Measurements from ENCODE around the gene CCDC78.

DNA sequence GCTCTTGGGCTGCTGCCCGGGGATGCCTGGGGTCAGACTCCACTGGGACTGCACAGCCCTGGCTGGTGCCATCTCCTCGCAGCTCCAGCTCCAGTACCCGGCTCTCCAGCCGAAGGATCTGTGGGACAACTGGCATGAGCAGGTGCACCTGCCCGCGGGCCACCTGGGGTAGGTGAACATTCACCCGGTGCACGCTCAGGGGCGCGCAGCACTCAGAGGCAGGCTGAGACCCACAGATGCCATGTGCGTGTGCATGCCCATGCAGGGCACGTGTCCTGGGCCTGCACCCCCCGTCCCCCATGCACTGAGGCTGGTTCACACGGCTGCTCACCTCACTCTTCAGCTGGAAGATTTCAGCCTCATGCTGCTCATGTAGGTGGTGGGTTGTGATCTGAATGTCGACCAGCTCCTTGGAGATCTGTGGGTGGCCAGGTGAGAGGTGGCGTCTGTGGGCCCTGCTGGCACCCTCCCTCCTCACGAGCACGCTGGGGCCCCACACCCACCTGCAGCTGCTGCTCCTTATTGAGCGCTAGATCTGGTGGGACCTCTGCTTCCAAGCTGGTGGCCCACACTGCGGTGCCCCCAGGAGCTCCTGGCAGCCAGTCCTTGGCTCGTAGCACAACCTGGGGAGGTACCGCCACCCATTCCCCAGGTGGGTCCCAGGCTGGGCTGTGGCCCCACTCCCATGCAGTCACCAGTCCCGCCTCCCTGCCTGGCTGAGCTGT, 618 bp downstream of the CCDC78 start:
- TF ChIP-seq, protein P1, sequence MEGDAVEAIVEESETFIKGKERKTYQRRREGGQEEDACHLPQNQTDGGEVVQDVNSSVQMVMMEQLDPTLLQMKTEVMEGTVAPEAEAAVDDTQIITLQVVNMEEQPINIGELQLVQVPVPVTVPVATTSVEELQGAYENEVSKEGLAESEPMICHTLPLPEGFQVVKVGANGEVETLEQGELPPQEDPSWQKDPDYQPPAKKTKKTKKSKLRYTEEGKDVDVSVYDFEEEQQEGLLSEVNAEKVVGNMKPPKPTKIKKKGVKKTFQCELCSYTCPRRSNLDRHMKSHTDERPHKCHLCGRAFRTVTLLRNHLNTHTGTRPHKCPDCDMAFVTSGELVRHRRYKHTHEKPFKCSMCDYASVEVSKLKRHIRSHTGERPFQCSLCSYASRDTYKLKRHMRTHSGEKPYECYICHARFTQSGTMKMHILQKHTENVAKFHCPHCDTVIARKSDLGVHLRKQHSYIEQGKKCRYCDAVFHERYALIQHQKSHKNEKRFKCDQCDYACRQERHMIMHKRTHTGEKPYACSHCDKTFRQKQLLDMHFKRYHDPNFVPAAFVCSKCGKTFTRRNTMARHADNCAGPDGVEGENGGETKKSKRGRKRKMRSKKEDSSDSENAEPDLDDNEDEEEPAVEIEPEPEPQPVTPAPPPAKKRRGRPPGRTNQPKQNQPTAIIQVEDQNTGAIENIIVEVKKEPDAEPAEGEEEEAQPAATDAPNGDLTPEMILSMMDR (optimal IDR thresholded peaks at IDR 0.05 in 1 of 3, IDR thresholded peaks at IDR 0.05 in 1 of 3, conservative IDR thresholded peaks at IDR 0.05 in 1 of 3; ENCODE audit: extremely low read depth in 1 of 3, insufficient read depth in 2 of 3, low read length in 3 of 3): no peak
- peak; percentile 2 for TF ChIP-seq EZH2 (IDR thresholded peaks at IDR 0.05; ENCODE audit: low read length)
